ENCODE results near the gene C1orf167. TPM values are rescaled to one million over a fixed set of nuclear protein-coding genes. Genes with fewer than 3 reads are reported as not detected.

Gene C1orf167
- total and polyA plus RNA-seq, 2 of the 8 experiments (the other 6 are each of a cell fraction or from before 2014, with no cell fraction given) = 0.70 to 1.3 TPM

DNA sequence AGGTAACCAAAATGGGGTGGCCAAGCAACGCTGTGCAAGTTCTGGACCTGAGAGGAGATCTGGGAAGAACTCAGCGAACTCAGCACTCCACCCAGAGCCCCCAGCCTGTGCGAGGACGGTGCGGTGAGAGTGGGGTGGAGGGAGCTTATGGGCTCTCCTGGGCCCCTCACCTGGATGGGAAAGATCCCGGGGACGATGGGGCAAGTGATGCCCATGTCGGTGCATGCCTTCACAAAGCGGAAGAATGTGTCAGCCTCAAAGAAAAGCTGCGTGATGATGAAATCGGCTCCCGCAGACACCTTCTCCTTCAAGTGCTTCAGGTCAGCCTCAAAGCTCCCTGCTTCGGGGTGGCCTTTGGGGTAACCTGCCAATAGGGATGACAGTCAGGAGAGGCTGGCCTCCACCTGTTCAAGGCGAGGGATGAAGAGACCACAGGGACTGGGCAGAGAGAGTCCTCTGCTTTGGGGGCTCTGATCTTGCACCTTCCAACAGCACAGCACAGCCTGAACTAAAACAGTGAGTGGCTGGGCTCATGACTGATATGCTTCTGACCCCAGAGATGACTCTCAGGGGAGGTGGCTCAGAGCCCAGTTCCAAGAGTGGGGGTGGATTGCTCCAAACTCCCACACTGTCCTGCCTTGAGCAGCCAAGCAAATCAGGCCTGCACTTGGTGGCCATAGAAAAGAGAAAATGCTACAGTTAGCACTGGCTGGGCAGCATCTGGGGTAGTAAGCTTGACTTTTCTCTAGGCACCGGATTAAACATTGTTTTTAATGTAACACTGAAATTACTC is 34.2 kb downstream of the C1orf167 start (continued):
- TF ChIP-seq TAF1 (IDR thresholded peaks at IDR 0.05; ENCODE audit: low read depth, low read length) = no peak
- no peak for TF ChIP-seq CHD2 (IDR thresholded peaks at IDR 0.05; ENCODE audit: low read length)
- no peak for TF ChIP-seq SP2 (IDR thresholded peaks at IDR 0.05; ENCODE audit: low read length)
- TF ChIP-seq, protein P1, sequence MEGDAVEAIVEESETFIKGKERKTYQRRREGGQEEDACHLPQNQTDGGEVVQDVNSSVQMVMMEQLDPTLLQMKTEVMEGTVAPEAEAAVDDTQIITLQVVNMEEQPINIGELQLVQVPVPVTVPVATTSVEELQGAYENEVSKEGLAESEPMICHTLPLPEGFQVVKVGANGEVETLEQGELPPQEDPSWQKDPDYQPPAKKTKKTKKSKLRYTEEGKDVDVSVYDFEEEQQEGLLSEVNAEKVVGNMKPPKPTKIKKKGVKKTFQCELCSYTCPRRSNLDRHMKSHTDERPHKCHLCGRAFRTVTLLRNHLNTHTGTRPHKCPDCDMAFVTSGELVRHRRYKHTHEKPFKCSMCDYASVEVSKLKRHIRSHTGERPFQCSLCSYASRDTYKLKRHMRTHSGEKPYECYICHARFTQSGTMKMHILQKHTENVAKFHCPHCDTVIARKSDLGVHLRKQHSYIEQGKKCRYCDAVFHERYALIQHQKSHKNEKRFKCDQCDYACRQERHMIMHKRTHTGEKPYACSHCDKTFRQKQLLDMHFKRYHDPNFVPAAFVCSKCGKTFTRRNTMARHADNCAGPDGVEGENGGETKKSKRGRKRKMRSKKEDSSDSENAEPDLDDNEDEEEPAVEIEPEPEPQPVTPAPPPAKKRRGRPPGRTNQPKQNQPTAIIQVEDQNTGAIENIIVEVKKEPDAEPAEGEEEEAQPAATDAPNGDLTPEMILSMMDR (IDR thresholded peaks at IDR 0.05; ENCODE audit: control extremely low read depth in 1 of 3, insufficient read depth in 1 of 3, low read depth in 1 of 3, low read length in 3 of 3) = no peak
- TF ChIP-seq EGR1 (IDR thresholded peaks at IDR 0.05; ENCODE audit: borderline replicate concordance, low read depth, low read length) = no peak
- no peak for TF ChIP-seq SRF (IDR thresholded peaks at IDR 0.05; ENCODE audit: low read depth, low read length)
- TF ChIP-seq, protein P2, sequence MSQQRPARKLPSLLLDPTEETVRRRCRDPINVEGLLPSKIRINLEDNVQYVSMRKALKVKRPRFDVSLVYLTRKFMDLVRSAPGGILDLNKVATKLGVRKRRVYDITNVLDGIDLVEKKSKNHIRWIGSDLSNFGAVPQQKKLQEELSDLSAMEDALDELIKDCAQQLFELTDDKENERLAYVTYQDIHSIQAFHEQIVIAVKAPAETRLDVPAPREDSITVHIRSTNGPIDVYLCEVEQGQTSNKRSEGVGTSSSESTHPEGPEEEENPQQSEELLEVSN (IDR thresholded peaks at IDR 0.05) = no peak
